ENCODE measurements around the gene CTNNBIP1.

CTNNBIP1 gene

GRCh38 chr1:9884805-9885204, 25.3 kb downstream of the CTNNBIP1 start:
- Histone ChIP-seq H3K36me3 (replicated peaks) (no peaks in the 10 kb centered on the region), H3K27me3 (replicated peaks) (no peaks in the 10 kb centered on the region), H3K27ac (no peak overlapping the region), H3K4me3 (ENCODE audit: low read depth, low read length) (no peak overlapping the region)
- no peak for DNase-seq
- in situ Hi-C loops (cut with HindIII; ENCODE audit: low pct_ligation_motif_present, low sequenced_read_pairs), result no loop called here
- TF ChIP-seq, protein P1, sequence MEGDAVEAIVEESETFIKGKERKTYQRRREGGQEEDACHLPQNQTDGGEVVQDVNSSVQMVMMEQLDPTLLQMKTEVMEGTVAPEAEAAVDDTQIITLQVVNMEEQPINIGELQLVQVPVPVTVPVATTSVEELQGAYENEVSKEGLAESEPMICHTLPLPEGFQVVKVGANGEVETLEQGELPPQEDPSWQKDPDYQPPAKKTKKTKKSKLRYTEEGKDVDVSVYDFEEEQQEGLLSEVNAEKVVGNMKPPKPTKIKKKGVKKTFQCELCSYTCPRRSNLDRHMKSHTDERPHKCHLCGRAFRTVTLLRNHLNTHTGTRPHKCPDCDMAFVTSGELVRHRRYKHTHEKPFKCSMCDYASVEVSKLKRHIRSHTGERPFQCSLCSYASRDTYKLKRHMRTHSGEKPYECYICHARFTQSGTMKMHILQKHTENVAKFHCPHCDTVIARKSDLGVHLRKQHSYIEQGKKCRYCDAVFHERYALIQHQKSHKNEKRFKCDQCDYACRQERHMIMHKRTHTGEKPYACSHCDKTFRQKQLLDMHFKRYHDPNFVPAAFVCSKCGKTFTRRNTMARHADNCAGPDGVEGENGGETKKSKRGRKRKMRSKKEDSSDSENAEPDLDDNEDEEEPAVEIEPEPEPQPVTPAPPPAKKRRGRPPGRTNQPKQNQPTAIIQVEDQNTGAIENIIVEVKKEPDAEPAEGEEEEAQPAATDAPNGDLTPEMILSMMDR (IDR thresholded peaks at IDR 0.05; ENCODE audit: low read depth, low read length, missing control alignments), result no peak

DNA sequence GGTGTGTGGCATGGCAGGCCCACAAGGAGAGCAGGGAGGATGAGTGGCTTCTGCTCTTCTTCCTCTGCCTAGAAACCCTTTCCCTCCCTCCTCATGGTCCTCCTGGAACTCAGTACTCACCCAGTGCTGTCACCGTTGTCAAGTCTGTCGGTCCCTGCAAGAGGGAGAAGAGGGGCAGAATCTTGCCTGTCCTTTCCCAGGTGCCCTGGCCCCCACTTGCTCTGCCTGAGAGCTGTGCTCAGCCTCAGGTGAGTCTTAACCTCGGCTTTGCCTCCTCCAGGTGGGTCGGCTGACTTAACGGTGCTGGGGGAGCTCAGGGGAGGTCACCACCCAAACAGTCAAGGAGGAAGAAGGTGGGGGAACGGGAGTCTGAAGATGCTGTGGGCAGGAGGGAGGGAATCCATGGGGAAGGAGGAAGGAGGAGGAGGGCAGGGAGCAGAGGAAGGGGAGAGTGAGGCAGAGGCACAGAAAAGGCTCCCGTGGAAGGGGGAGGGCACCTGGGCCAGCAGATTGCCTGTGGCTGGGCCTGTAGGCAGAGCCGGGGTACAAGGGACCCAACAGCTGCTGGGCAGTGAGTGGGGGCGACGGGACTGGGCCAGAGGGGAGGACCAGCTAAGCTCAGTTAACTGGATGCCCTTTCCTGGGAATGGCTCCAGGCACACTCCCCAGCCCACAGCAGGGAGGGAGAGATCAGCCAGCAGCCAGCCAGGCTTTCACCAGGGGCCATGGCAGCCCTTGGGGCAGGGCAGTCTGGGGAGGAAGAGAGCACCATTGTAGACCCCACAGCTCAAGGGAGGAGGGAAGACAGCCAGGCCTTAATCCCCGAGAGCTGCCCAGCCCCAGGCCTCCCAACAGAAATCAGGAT, 26.3 kb downstream of the CTNNBIP1 start:
- H3K4me3 ChIP-seq (ENCODE audit: low read depth, low read length), result no peak overlapping the region
- H3K27me3 ChIP-seq (replicated peaks), result no peaks in the 10 kb centered on the region
- DNase-seq, result no peak
- in situ Hi-C loops (cut with HindIII; ENCODE audit: low pct_ligation_motif_present, low sequenced_read_pairs), result no loop called here
- TF ChIP-seq, protein P1 (IDR thresholded peaks at IDR 0.05; ENCODE audit: low read depth, low read length, missing control alignments), result no peak
- H3K27ac ChIP-seq, result no peak overlapping the region
- no peaks in the 10 kb centered on the region for H3K36me3 ChIP-seq (replicated peaks)

- Histone ChIP-seq H3K27ac (no peak overlapping the region), H3K27me3 (replicated peaks) (no peaks in the 10 kb centered on the region), H3K36me3 (replicated peaks) (no peaks in the 10 kb centered on the region), H3K4me3 (ENCODE audit: low read depth, low read length) (no peak overlapping the region)
- no peak for DNase-seq
- TF ChIP-seq, protein P1 (IDR thresholded peaks at IDR 0.05; ENCODE audit: low read depth, low read length, missing control alignments), result no peak
- in situ Hi-C loops (cut with HindIII; ENCODE audit: low pct_ligation_motif_present, low sequenced_read_pairs), result no loop called here
Measured at GRCh38 chr1:9882945-9883303, 27.1 kb downstream of the CTNNBIP1 start.

GRCh38 chr1:9882296-9882944, 27.6 kb downstream of the CTNNBIP1 start:
- H3K27ac ChIP-seq, result no peak overlapping the region
- no peaks in the 10 kb centered on the region for H3K27me3 ChIP-seq (replicated peaks)
- DNase-seq, result no peak
- H3K4me3 ChIP-seq (ENCODE audit: low read depth, low read length), result no peak overlapping the region
- in situ Hi-C loops (cut with HindIII; ENCODE audit: low pct_ligation_motif_present, low sequenced_read_pairs), result no loop called here
- TF ChIP-seq, protein P1 (IDR thresholded peaks at IDR 0.05; ENCODE audit: low read depth, low read length, missing control alignments), result no peak
- H3K36me3 ChIP-seq (replicated peaks), result no peaks in the 10 kb centered on the region

GRCh38 chr1:9881838-9882249, 28.2 kb downstream of the CTNNBIP1 start:
- TF ChIP-seq, protein P1 (IDR thresholded peaks at IDR 0.05; ENCODE audit: low read depth, low read length, missing control alignments), result no peak
- H3K27me3 ChIP-seq (replicated peaks), result no peaks in the 10 kb centered on the region
- in situ Hi-C loops (cut with HindIII; ENCODE audit: low pct_ligation_motif_present, low sequenced_read_pairs), result no loop called here

More at GRCh38 chr1:9881838-9882249, 28.2 kb downstream of the CTNNBIP1 start:
- Histone ChIP-seq H3K4me3 (ENCODE audit: low read depth, low read length) (no peak overlapping the region), H3K36me3 (replicated peaks) (no peaks in the 10 kb centered on the region), H3K27ac (no peak overlapping the region)
- DNase-seq, result peak; percentile 58

Measured in brain microvascular endothelial cell (primary cell).